ENCODE data around the gene KCNK10. TPM values are rescaled to one million over a fixed set of nuclear protein-coding genes. Genes with fewer than 3 reads are reported as not detected.

The KCNK10 gene
- polyA plus RNA-seq, 4 donors: 0.22 to 0.30 (median 0.26) TPM

DNA sequence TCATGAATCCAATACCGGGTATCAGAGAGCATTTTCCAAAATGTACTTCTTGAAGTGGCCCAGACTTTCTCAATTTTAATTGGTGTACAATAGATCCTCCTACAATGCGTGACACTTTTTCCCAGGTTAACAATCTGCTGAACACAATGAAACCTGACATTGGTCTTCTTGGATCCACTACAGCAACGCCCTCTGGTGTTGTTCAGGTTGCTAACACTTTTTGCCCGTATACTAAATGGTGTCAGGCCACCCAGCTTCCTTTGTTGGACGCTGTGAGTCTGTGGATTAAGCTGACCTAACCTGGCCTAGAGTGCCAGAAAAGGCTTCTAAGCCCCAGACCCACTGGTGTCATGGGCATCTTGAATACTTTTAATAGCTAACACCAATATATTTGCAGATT is 89.2 kb downstream of the KCNK10 start:
- DNase-seq (ENCODE audit: low read depth in 4 of 4, low spot score in 2 of 4): no peak

DNA sequence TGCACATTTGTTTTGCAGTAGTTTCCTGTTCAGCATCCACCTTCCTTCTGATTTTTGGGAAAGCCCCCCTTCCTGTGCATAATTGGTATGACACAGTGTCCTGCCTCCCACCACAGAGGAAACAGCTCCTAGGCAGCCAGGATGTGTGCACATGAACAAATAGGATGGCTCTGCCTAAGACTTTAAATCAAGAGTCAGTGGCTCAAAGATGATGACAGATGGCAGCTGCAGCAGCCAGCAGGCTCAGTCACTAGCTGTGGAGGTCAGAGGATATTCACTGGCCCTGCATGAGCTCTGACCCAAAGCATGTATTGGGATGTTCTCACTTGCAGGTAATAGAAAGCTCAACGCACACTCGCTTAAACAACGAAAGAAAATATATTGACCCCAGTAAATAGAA is 90.3 kb downstream of the KCNK10 start:
- DNase-seq (ENCODE audit: low read depth in 4 of 4, low spot score in 2 of 4): no peak

DNA sequence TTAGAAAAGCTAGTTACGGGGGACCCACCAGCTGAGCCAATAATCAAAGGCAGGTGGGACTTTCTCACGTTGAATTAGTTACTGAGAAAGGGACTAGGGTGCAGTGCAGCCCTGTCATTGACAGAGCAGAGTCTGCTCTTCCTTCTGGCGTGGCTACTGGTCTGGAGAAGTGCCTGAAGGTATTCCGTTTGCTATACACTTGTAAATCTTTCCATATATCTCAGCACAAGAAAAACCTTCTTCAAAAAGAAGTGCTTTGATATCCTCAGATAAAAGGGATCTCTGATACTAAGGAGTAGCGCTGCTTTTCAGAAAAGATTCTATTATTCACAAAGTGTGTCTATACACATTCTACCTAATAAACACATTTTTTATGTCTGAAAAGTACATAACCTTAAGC is 91.5 kb downstream of the KCNK10 start:
- no peak for DNase-seq (ENCODE audit: low read depth in 4 of 4, low spot score in 2 of 4)

DNA sequence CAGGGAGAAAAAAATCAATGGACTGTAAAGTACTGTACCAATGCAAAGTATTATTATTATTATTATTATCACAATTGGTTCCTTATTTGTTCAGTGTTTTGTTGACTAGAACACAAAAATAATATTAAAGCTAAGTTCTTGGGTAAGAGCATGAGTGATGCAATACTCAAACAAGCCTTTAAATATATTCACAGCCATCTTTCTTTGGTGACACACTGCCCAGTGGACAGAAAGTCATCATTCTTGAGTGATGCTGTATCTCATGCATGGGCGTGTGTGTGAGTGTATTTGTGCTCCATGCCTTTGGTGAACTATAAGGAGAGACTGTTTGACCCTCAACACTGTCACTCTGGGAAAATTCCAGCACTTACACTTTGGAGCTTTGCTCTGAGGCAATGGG is 93.6 kb downstream of the KCNK10 start:
- no peak for DNase-seq (ENCODE audit: low read depth in 4 of 4, low spot score in 2 of 4)

DNA sequence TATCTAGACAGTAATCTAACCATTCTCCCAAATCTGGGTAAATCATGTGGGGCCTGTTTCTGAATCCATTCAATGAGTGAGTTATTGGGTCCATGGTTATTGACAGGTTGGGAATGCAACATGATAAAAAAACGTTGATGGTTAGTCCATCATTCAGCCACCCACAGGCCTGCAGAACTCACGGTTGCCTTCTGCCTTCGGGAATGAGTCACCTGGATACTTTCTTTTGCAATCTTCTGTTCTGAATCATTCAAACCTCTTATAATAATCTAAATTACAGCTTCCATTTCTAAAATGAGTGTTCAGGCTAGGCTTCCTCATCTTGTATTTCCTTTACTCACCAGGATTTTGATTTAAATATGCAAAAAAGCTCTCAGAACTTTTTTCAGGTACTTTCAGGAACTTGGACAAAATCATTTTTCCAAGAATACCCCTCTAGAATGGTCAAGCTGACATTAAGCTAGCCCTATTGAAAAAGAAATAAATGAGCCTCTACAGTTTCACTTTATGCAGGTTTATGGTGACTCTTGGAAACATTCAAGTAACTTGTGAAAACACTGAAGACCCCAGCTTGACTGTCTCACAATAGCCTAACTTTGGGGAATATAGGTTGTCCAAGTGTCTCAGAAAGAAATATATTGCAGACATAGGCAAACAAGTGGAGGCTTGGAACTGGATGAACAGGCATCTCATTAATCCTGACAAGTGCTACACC is 94.4 kb downstream of the KCNK10 start:
- DNase-seq (ENCODE audit: low read depth in 4 of 4, low spot score in 2 of 4): no peak

DNA sequence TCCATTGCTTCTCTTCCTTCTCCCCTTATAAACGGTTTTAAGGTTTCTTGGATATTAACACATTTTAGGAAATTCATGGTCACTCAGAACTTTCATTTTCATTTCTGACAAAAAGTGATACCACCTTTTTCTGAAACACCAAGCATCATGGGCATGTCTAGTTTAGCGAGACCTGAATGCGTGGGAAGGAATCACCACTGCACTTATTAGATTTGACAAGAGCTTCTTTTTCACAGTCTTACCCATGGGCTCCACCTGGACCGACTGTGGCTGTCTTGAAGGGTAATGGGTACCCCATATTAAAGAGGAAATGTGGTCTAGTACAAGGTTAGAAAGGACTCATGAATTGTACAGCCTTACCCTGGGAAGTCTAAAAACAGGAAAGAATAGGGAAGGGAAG is 95.4 kb downstream of the KCNK10 start:
- DNase-seq (ENCODE audit: low read depth in 4 of 4, low spot score in 2 of 4): no peak

DNA sequence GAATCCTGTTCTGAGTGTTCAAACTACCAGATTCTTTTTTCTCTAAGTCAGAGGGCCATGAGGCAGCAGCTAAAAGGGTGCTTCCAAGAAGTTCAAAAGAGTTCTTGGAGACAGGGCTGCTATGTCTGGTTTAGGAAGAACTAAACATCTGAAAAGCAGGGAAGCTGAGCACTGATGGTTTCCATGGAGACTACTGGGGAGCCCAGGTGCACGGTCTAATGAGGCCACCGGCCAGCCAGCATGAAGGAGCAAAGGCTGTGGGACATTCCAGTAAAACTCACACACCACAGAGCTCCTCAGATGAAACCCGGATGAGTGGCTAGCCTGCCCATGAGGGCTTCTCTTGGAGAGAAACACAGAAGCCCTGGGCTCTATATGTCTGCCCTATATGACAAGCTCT is 97.3 kb downstream of the KCNK10 start:
- no peak for DNase-seq (ENCODE audit: low read depth in 4 of 4, low spot score in 2 of 4)

DNA sequence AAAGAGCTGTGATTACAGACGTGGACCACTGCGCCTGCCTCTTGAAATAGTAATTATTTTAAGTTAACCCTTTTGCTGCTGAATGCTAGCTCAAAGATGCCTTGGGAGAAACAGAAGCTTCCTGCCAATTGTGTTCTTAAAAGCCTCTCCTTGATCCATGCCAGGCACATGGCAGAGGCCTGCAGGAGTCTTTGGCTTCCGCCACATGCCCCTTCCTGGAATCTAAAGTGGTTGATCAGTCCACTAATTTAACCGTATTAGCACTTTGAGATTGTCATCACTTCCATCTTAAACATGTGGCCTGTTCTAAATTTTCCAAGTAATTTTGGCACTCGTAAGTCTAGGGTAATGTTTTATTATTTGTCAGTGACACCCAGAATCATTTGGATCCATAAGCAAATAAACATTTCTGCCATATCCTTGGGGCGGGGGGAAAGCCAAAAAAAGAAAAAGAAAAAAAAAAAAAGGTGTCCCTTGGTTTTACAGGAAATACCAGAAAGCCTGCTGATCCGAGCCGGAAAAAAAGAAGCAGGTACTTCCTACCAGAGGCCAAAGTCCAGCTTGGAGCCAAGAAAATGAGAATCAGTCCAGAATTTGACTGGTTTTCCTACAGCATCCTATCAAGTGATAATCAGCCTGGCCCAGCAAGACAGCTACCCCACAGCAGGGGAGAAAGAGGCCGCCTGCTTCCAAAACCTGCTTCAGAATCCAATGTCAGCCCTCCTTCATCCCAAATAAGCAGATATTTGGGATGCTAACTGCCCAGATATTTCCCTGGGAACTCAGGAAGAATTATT is 104.8 kb downstream of the KCNK10 start:
- no peak for DNase-seq (ENCODE audit: low read depth in 4 of 4, low spot score in 2 of 4)

DNA sequence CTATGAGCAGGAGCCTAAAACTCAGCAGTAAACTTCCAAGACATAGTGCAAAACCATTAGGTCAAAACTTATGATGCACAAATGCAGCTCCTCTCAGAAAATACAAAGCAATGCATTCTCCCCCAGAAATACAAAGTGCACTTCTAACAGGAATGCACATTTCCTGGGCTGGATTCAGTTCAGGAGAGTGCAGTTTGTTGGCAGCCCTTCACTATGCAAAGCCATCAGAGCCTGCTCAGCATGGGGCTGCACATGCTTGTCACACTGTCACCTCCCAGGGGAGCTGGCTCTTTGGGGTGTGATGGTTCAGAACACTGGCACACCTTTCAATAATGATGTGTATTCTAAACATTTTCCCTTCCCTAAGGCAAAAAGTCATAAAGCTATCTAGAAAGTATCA is 110.4 kb downstream of the KCNK10 start:
- no peak for DNase-seq (ENCODE audit: low read depth in 4 of 4, low spot score in 2 of 4)

DNA sequence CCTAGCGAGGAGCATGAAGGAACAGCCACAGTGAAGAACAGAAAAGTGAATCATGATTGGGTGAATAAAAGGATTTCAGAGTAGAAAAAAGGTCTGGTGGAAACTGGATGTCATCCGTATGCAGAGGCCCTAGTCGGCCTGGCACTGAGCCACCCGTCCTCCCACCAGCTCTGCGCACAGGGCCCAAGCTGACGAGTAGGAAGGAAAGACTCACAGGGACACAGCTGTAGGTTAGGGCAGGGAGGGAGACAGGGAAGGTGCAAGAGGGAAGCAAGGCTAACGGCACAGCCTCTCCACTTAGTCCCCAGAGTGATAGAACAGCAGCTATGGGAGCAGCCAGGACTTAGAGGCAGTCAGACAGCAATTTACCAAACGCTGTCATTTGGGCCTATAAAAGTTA is 112.6 kb downstream of the KCNK10 start:
- DNase-seq (ENCODE audit: low read depth in 4 of 4, low spot score in 2 of 4): no peak

DNA sequence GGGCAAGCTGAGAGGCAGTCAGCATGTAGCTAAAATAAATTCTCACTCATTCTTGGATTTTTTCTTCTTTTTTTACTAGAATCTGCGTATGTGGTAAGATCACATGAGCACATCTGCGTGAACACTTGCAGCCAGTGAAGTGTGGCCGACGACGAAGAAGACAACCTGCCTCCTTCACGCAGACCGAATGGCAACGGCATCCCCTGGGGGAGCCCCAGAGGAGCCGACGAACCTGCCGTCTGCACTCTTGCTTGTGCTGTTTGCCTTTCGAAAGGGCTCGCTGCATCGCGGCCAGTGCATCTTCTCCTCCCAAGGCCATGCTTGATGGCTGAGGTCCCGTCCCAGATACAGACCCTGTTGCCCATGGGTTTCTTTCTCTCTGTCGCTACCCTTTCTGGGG is 113.8 kb downstream of the KCNK10 start:
- no peak for DNase-seq (ENCODE audit: low read depth in 4 of 4, low spot score in 2 of 4)

DNA sequence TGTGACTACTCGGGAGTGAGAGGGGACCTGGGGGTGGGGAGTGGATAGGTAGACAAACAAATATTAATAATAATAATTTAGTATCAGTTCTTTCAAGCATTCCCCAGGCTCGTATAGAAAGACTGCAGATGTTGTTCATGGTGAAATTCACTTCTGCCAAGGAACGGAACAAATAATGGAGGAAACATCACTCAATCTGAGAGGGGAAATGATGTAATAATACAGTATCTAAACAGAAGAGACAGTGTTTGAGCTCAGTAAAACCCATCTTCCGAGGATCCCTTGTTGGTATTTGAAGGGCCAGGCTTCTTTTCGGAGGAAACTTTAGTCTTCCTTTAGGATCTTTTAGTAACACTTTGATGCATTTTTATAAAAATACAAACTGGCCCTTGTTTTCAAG is 114.2 kb downstream of the KCNK10 start:
- DNase-seq (ENCODE audit: low read depth in 4 of 4, low spot score in 2 of 4): no peak

DNA sequence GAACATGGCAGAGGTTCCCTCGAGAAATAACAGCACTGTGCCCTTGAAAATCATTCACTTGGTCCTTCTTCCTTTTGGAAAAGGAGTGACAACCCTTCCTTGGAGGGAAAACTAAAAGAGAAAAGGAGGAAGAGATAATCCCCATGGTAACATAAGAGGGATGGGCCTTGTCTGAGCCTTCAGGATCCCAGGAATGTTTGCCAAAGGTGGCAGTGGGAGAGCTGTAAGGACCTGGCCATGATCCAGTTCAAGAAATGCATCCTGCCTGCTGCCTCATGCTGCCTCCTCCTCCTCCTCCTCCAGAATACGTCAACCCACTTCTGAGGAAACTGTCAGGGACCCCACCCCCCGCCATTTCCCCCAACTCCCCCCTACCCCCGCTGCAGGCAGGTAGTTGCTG is 118.8 kb downstream of the KCNK10 start:
- DNase-seq (ENCODE audit: low read depth in 4 of 4, low spot score in 2 of 4): no peak

DNA sequence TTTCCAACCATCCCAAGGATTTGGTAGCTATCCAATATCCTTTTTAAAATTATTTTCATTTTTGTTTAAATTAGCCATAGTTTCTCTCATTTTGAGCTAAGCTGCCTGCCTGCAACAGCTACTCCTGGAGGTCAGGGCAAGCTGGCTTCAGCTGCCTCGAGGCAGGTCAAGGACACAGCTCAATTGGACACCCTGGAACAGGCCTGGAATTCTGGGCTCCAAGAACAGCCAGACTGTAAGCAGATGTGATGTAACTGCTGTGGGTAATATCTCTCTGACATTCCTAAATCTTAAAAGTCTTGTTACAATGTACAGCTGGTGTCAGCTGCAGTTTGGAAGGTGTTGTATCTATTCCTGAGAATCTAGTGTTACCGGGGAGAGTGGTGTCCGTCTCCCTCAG is 119.8 kb downstream of the KCNK10 start:
- no peak for DNase-seq (ENCODE audit: low read depth in 4 of 4, low spot score in 2 of 4)

DNA sequence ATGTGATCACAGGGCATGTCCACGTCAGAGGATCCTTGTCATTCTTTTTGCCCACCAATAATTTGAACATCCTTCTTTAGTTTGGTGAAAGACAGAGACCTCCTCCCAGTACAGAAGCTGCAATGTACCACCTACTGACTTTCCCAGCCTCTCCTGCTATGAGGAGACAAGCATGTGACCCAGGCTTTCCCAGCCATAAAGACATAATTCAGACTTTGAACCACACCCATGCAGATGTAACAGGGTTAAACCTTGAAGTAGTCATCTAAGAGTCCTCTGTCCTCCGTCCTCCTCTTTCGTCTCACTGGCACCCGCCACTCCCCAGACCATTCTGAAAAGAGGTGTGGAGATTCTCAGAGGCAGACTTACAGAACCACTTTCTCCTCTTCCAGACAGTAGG is 120.8 kb downstream of the KCNK10 start:
- no peak for DNase-seq (ENCODE audit: low read depth in 4 of 4, low spot score in 2 of 4)

DNA sequence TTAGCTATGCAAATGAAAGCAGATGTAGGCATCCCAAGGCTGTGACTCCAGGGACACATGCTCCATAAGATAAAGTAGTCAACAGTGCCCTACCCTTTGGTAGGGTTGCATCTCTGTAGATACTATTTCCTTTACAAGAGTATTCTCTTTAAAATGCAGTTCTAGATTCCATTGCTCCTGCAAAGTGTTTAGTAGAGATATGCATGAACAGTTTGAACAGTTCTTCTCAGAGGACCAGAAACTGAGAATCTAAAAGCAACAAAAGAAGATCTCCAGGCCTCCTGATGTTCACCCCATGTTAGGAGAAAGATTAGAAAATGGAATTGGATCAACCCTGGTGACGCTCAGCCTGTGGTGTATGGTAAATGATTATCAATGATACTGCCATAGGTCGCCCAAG is 121.2 kb downstream of the KCNK10 start:
- DNase-seq (ENCODE audit: low read depth in 4 of 4, low spot score in 2 of 4): no peak

DNA sequence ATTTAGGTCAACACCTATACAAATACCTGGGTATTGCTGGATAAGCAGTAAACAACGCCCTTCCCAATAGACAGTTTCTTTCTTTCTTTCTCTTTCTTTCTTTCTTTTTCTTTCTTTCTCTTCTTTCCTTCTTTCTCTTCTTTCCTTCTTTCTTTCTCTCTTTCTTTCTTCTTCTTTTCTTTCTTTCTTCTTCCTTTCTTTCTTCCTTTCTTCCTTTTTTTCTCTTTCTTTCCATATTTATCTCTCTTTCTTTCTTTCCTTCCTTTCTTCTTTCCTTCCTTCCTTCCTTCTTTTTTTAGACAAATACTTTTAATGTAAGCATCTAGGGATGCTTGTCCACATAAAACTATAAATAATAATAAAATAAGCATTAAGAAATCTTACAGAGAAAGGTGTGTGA is 123.2 kb downstream of the KCNK10 start:
- no peak for DNase-seq (ENCODE audit: low read depth in 4 of 4, low spot score in 2 of 4)

DNA sequence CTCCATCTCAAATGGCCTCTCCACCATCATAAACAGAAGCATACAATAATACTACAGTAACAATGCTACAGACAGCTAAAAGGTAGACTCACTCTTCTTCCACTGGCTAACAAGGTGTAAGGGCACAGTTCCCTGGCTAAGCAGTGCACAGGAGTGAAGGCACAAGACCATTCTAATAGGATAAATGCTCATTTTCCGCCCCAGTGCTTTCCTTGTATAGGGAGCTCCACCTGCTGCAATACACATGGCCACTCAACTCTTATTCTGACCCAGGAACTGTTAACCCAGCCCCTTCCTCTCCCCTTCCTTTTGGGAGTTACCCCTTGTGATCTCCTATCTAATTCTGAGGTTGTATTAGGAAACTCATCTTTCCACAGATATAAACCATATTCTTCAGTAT is 124.6 kb downstream of the KCNK10 start:
- DNase-seq (ENCODE audit: low read depth in 4 of 4, low spot score in 2 of 4): no peak

DNA sequence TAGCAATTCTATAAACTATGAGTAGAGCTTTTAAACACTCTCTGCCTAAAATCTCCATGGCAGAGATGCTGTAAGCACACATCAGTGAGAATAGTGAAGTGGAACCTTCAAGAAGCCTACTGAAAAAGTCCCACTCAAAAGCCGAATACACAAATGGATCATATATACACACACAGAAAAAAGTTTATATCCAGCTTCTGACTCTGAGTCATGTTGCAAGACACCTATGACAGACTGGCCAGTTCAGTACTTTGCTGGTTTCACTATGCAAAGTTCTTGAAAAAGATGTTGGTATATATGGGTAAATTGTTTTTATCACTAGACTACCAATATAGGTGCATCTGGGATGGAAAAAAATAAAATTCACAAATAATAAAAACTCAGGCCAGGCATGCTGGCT is 126.1 kb downstream of the KCNK10 start:
- DNase-seq (ENCODE audit: low read depth in 4 of 4, low spot score in 2 of 4): no peak

DNA sequence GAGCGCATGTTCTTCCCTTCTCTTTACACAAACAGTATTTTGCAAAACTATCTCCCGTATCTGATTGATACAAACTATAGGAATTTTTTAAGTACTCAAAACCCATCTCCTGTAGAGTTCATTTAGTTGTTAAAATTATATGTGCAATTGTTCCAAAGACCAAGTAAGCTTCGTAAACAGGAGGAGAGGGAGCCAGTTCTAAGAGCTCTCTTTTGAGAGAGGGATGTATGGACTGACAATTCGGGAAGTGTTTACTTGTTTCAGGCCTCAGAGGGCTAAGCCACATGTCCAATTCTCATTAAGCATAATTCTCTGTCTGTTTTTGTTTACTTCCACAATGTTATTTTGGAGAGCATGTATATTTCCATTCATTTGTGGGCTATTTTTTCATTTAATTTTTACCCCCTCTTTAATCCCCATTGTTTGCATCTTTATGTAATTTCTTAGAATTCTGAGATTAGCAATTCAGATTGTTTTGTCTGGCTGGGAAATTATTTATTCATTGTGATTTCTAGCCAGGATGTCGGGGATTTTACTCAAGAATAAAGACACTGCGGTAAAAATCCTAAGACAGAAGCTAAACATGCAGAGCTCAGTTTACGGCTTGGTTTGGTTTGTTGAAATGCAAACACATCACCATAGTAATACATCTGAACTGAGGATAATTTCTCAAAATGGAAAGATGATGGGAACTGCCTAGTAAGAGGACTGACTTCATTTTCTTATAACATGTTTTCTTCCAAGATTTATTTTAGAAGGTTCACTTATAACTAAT is 126.8 kb downstream of the KCNK10 start:
- no peak for DNase-seq (ENCODE audit: low read depth in 4 of 4, low spot score in 2 of 4)

DNA sequence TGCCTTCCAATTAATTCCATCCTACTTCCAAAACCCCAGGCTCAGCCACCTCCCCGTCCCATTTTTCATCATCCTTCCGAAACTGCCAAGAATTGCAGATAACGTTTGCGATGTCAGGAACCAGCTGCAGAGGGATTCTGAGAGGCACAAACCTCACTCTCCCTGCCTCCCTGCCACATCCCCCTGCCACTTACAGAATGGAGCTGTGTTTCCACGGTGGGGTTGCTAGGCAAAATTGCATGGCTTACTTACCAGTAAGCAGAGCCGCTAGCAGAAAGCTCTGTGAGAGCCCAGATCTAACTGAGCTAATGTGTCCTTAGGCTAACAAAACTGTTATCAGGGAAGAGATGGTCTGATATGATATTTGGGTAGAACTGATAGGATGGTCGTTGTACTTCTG is 127.4 kb downstream of the KCNK10 start:
- no peak for DNase-seq (ENCODE audit: low read depth in 4 of 4, low spot score in 2 of 4)

DNA sequence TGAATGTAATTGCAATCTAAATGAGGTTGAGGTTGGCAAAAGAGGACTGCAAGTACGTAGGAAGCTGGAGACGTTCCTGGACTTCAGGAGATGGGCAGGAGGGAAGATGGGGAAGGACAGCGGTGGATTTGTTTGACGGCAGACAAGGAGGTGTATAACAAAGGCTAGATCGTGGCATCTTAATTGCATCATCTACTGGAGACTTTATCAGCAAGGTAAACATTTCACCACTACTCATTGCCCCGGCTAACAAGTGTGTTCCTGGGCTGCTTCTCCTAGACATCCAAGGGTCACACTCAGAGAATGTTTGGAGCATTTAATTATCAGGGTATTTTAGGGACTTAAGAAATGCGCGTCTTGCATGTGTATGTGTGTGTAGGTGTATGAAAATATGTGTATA is 128.5 kb downstream of the KCNK10 start:
- no peak for DNase-seq (ENCODE audit: low read depth in 4 of 4, low spot score in 2 of 4)

Data from left renal cortex interstitium (tissue), 4 donors.